HepG2 (cell line): ENCODE results near the gene CRLF3. TPM values are rescaled to one million over a fixed set of nuclear protein-coding genes. Genes with fewer than 3 reads are reported as not detected.

ENCODE experiments used
- CBX1 ChIP-seq: IDR thresholded peaks from one replicate; pipeline ENCODE4 v1.6.1; 2016; ENCODE audit warnings: antibody characterized with exemption, low read depth
- CSRNP1 ChIP-seq: sonication (generic); formaldehyde crosslinking; IDR thresholded peaks from 2 replicates; pipeline ENCODE4 v1.8.1; 2023; ENCODE audit warnings: mild to moderate bottlenecking, missing genetic modification reagents
- DMAP1 ChIP-seq: IDR thresholded peaks from 2 replicates; pipeline ENCODE4 v1.6.1; 2016
- DNMT1 ChIP-seq: sonication (generic); formaldehyde crosslinking; IDR thresholded peaks from 2 replicates; pipeline ENCODE4 v1.5.1; 2020; ENCODE audit warnings: mild to moderate bottlenecking, missing genetic modification reagents
- ELF1 ChIP-seq: sonication (generic); formaldehyde crosslinking; IDR thresholded peaks from 2 replicates; pipeline ENCODE4 v1.4.0; 2020; ENCODE audit warnings: missing genetic modification reagents
- ELK4 ChIP-seq: sonication (generic); formaldehyde crosslinking; IDR thresholded peaks from 2 replicates; pipeline ENCODE4 v1.9.0; 2021; ENCODE audit warnings: missing genetic modification reagents, borderline replicate concordance
- HIVEP1 ChIP-seq: sonication (generic); formaldehyde crosslinking; IDR thresholded peaks from 2 replicates; pipeline ENCODE4 v1.4.0; 2020; ENCODE audit warnings: mild to moderate bottlenecking, missing genetic modification reagents
- IRX3 ChIP-seq: sonication (generic); formaldehyde crosslinking; IDR thresholded peaks from 2 replicates; pipeline ENCODE4 v1.8.1; 2023; ENCODE audit warnings: mild to moderate bottlenecking, low read depth, missing genetic modification reagents, borderline replicate concordance
- KLF9 ChIP-seq: IDR thresholded peaks from 2 replicates; pipeline ENCODE4 v1.6.1; 2016; ENCODE audit warnings: low read depth
- MAZ ChIP-seq, 2 experiments: sonication (generic) in 1 of 2; formaldehyde crosslinking in 1 of 2; IDR thresholded peaks; 2 replicates each; pipeline versions ENCODE4 v1.5.0 to v1.6.1; 2012 to 2020; ENCODE audit warnings: low read depth in 2 of 2, mild to moderate bottlenecking in 2 of 2, borderline replicate concordance in 1 of 2, improper control_type of control experiment in 1 of 2, low read length in 1 of 2, missing genetic modification reagents in 1 of 2, moderate library complexity in 1 of 2
- MXI1 ChIP-seq: IDR thresholded peaks from 3 replicates; pipeline ENCODE4 v1.6.1; 2012; ENCODE audit warnings: low read depth, low read length, inconsistent platforms, borderline replicate concordance
- NCOR1 ChIP-seq: fragments of 200-600 bp; sonication (generic); IDR thresholded peaks from 2 replicates; pipeline ENCODE4 v1.7.0; 2017; ENCODE audit warnings: antibody characterized with exemption, low read length, borderline replicate concordance
- PAX8 ChIP-seq: sonication (generic); formaldehyde crosslinking; IDR thresholded peaks from 2 replicates; pipeline ENCODE4 v1.8.0; 2022; ENCODE audit warnings: mild to moderate bottlenecking, missing genetic modification reagents, borderline replicate concordance
- PRMT3 ChIP-seq: sonication (generic); formaldehyde crosslinking; IDR thresholded peaks from 2 replicates; pipeline ENCODE4 v1.8.1; 2022; ENCODE audit warnings: low read depth, mild to moderate bottlenecking, moderate library complexity, missing genetic modification reagents, borderline replicate concordance
- SMAD3 ChIP-seq: sonication (generic); formaldehyde crosslinking; IDR thresholded peaks from 2 replicates; pipeline ENCODE4 v1.4.0; 2020; ENCODE audit warnings: missing genetic modification reagents
- TBP ChIP-seq: sonication (generic); formaldehyde crosslinking; IDR thresholded peaks from 2 replicates; pipeline ENCODE4 v1.5.0; 2020; ENCODE audit warnings: missing genetic modification reagents
- ZFP1 ChIP-seq: IDR thresholded peaks from 2 replicates; pipeline ENCODE4 v1.6.1; 2016
- ZFP36L2 ChIP-seq: sonication (generic); formaldehyde crosslinking; IDR thresholded peaks from 2 replicates; pipeline ENCODE4 v1.4.0; 2020; ENCODE audit warnings: missing genetic modification reagents
- ZFP37 ChIP-seq: sonication (generic); formaldehyde crosslinking; IDR thresholded peaks from 2 replicates; pipeline ENCODE4 v1.4.0; 2020; ENCODE audit warnings: missing genetic modification reagents, borderline replicate concordance
- ZMYM2 ChIP-seq: sonication (generic); formaldehyde crosslinking; IDR thresholded peaks from 2 replicates; pipeline ENCODE4 v1.8.0; 2022; ENCODE audit warnings: mild to moderate bottlenecking, missing genetic modification reagents
- ZNF143 ChIP-seq: sonication (generic); formaldehyde crosslinking; IDR thresholded peaks from 2 replicates; pipeline ENCODE4 v1.4.0; 2020; ENCODE audit warnings: missing genetic modification reagents
- ZNF3 ChIP-seq: IDR thresholded peaks from 2 replicates; pipeline ENCODE4 v1.7.0; 2017; ENCODE audit warnings: inconsistent platforms
- ZNF382 ChIP-seq: sonication (generic); formaldehyde crosslinking; IDR thresholded peaks from 2 replicates; pipeline ENCODE4 v1.5.0; 2020; ENCODE audit warnings: missing genetic modification reagents, mild to moderate bottlenecking, borderline replicate concordance
- ZNF572 ChIP-seq: sonication (generic); formaldehyde crosslinking; IDR thresholded peaks from 2 replicates; pipeline ENCODE4 v1.5.1; 2020; ENCODE audit warnings: mild to moderate bottlenecking, missing genetic modification reagents
- polyA plus RNA-seq, 8 experiments: library from polyadenylated mRNA; depleted of rRNA in 3 of 8; stranded (reverse) in 7 of 8; unstranded in 1 of 8; fragments of >200 nt; fragmentation: Illumina TruSeq in 4 of 8; extraction: Trizol in 4 of 8; gene quantifications; 2 replicates each; pipeline versions ENCODE4 v1.2.1 to v1.2.3, GENCODE V29; 2011 to 2016; ENCODE audit warnings: low read depth in 4 of 8, missing spikeins in 1 of 8, mixed read lengths in 1 of 8; ENCODE audit not compliant: insufficient read depth in 1 of 8
- total RNA-seq, 5 experiments: library from RNA; depleted of rRNA; stranded (reverse); fragments of >200 nt; fragmentation: Illumina TruSeq; extraction: Trizol; gene quantifications; 2 replicates each; pipeline ENCODE4 v1.2.3, GENCODE V29; 2016; ENCODE audit warnings: low read depth in 1 of 5
- TF ChIP-seq, protein P1 (sequence below): sonication (generic); formaldehyde crosslinking; IDR thresholded peaks from 2 replicates; pipeline ENCODE4 v1.4.0; 2020; ENCODE audit warnings: mild to moderate bottlenecking, missing genetic modification reagents
- TF ChIP-seq, protein P2 (sequence below): IDR thresholded peaks from 2 replicates; pipeline ENCODE4 v1.6.1; 2016; ENCODE audit warnings: missing genetic modification reagents, missing compliant biosample characterization

The CRLF3 gene
- total and polyA plus RNA-seq, 2 of the 13 experiments (the other 11 are each of a cell fraction or from before 2014, with no cell fraction given): 6.4 to 9.1 TPM

- TF ChIP-seq, protein P1, sequence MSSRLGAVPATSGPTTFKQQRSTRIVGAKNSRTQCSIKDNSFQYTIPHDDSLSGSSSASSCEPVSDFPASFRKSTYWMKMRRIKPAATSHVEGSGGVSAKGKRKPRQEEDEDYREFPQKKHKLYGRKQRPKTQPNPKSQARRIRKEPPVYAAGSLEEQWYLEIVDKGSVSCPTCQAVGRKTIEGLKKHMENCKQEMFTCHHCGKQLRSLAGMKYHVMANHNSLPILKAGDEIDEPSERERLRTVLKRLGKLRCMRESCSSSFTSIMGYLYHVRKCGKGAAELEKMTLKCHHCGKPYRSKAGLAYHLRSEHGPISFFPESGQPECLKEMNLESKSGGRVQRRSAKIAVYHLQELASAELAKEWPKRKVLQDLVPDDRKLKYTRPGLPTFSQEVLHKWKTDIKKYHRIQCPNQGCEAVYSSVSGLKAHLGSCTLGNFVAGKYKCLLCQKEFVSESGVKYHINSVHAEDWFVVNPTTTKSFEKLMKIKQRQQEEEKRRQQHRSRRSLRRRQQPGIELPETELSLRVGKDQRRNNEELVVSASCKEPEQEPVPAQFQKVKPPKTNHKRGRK (CRISPR knock-in tag): no peak
- no peak for TF ChIP-seq ZNF382 (CRISPR knock-in tag)
- no peak for TF ChIP-seq ZFP36L2 (CRISPR knock-in tag)
- no peak for TF ChIP-seq PRMT3 (CRISPR knock-in tag)
- TF ChIP-seq DNMT1 (CRISPR knock-in tag): no peak
- no peak; the same call in 1 of the 2 replicates for TF ChIP-seq SMAD3 (CRISPR knock-in tag)
- no peak for TF ChIP-seq NCOR1
- TF ChIP-seq TBP (CRISPR knock-in tag): no peak
- TF ChIP-seq CBX1: peak; percentile 30
- TF ChIP-seq CSRNP1: no peak
- no peak for TF ChIP-seq ZNF572 (CRISPR knock-in tag)
- TF ChIP-seq ZMYM2: peak; percentile 64; the same call in 1 of the 2 replicates
- TF ChIP-seq ZNF3: no peak
- no peak for TF ChIP-seq ZNF143
- no peak; the same call in 1 of the 2 replicates for TF ChIP-seq DMAP1 (CRISPR knock-in tag)
- TF ChIP-seq HIVEP1 (CRISPR knock-in tag): no peak
- TF ChIP-seq ZFP1 (CRISPR knock-in tag): peak; percentile 51; the same call in 1 of the 2 replicates
- TF ChIP-seq PAX8: 0 out of 2 replicates have a peak, but pooled peaks have one; percentile 55
- TF ChIP-seq, protein P2, sequence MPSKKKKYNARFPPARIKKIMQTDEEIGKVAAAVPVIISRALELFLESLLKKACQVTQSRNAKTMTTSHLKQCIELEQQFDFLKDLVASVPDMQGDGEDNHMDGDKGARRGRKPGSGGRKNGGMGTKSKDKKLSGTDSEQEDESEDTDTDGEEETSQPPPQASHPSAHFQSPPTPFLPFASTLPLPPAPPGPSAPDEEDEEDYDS (CRISPR knock-in tag): peak; percentile 36; the same call in 1 of the 2 replicates
- no peak for TF ChIP-seq ZFP37 (CRISPR knock-in tag)
- TF ChIP-seq KLF9 (CRISPR knock-in tag): peak; percentile 50; the same call in 1 of the 2 replicates
- TF ChIP-seq IRX3 (CRISPR knock-in tag): peak; percentile 73; the same call in 1 of the 2 replicates
- no peak for TF ChIP-seq ELK4
- TF ChIP-seq MAZ (IDR thresholded peaks at IDR 0.05; ENCODE audit: borderline replicate concordance, low read depth, low read length): peak; percentile 70; the same call in 1 of the 2 replicates
- peak; percentile 82 for TF ChIP-seq MAZ (CRISPR knock-in tag; IDR thresholded peaks at IDR 0.05; ENCODE audit: low read depth)
- TF ChIP-seq MXI1: peak; percentile 48; the same call in 1 of the 3 replicates
- TF ChIP-seq ELF1 (CRISPR knock-in tag): peak; percentile 63; the same call in 1 of the 2 replicates
Observed at GRCh38 chr17:30824356-30825145, at the start of gene CRLF3 (continued).
